ENCODE results near the gene NPEPL1. TPM values are rescaled to one million over a fixed set of nuclear protein-coding genes. Genes with fewer than 3 reads are reported as not detected.
A peak's percentile ranks its signal among the peaks of the same experiment; 100 is the strongest.

The NPEPL1 gene
- total RNA-seq, 2 donors from 2014 or later: 12.8 to 21.6 TPM

DNA sequence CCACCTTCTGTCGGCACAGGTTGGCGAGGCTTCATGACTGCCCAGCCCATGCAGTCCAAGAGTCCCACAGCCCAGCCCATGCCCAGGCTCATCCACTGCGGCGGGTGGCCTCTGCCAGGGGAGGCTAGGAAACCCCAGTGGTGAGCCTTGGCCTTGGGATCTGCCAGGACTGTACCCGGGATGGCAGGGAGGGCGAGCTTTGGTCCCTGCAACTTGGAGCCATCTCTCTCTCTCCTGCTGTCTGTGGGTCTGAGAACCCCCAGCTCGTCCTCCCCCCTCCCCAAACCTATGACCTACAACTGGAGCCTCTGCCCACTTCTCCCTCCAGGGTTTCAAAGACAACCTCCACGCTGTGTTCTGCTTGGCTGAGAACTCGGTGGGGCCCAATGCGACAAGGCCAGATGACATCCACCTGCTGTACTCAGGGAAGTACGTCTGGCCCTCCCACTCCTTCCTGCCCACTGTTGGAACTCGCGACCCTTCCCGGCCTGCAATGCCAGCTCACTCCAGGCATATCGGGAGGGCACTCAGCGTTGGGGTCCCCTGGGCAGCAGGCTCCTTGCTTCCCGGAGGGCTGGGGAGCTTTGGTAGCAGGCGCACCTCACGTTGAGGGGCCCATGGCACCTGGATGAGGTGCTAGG lies 19.7 kb downstream of the NPEPL1 start:
- DNase-seq (ENCODE audit: low spot score in 2 of 2): peak; percentile 2 to 39

DNA sequence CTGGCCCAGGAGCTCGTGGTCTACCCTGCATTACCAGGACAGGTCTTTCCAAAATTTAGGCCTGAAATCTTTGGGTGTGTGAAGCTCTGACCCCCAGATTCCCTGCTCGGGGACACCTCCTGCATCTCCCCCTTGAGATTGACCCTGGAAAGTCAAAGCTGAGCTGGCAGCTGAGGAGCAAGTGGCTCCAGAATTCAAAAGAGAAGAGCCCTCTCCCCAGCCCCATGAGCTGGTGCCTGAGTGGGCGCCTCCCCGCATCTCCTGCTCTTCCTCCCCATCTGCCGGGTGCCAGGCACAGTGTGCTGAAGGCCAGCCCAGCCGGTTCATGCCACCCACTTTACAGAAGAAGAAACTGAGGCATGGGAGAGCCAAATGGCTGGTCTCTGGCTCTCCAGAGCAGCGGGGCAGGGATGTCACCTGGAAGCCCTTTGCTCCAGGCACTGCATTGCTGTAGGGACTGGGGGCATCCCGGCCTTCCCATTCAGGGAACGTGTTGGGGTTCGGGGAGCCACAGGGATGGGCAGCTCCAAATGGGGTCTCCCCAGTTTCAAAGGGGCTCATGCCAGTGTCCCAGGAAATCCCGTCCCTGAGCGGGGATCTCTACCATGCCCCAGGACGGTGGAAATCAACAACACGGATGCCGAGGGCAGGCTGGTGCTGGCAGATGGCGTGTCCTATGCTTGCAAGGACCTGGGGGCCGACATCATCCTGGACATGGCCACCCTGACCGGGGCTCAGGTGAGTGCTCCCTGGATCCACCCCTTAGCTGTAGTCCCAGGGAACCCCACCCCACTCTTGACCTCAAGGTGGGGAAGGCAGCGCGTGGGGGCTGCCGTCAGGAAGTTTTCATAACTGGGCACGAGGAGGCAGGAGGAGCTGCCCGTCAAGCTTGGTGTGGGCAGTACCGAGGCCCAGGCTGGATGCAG lies 20.5 kb downstream of the NPEPL1 start:
- no peak for ATAC-seq
- DNase-seq (ENCODE audit: low spot score in 2 of 2): peak in 1 of 2 donors; percentile 1
- H3K9me3 Mint-ChIP-seq: no peaks in the 10 kb centered on the region
- H3K36me3 Mint-ChIP-seq: no peaks in the 10 kb centered on the region
- H3K27ac Mint-ChIP-seq: peak overlapping the region; percentile 30 to 68

More for the DNA sequence above, 19.7 kb downstream of the NPEPL1 start:
- ATAC-seq: peak in 1 of 2 donors; percentile 18
- Mint-ChIP-seq H3K9me3 (no peaks in the 10 kb centered on the region), H3K36me3 (no peaks in the 10 kb centered on the region), H3K27ac (peak overlapping the region in 1 of 2 donors; percentile 30)

DNA sequence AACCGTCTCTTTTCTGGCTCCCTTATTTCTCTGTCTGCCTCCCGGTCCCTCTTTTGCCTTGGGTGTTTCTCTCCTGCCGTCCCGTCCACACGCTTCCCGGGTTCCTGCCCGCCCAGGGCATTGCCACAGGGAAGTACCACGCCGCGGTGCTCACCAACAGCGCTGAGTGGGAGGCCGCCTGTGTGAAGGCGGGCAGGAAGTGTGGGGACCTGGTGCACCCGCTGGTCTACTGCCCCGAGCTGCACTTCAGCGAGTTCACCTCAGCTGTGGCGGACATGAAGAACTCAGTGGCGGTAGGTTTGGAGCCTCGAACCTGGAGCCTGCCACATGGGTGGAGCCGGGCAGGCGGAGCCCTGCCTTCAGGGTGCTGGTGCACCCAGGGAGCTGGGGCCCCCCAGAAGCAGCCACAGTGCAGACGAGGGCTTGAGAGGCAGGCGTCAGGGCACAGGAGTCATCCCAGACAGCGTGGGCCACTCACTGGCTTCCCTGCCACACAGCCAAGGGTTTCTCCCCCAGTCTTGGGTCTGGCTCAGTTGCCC lies 21.3 kb downstream of the NPEPL1 start:
- Mint-ChIP-seq H3K9me3 (no peaks in the 10 kb centered on the region), H3K36me3 (no peaks in the 10 kb centered on the region), H3K27ac (no peak overlapping the region)
- ATAC-seq (no peak), DNase-seq (ENCODE audit: low spot score in 2 of 2) (peak in 1 of 2 donors; percentile 1)

DNA sequence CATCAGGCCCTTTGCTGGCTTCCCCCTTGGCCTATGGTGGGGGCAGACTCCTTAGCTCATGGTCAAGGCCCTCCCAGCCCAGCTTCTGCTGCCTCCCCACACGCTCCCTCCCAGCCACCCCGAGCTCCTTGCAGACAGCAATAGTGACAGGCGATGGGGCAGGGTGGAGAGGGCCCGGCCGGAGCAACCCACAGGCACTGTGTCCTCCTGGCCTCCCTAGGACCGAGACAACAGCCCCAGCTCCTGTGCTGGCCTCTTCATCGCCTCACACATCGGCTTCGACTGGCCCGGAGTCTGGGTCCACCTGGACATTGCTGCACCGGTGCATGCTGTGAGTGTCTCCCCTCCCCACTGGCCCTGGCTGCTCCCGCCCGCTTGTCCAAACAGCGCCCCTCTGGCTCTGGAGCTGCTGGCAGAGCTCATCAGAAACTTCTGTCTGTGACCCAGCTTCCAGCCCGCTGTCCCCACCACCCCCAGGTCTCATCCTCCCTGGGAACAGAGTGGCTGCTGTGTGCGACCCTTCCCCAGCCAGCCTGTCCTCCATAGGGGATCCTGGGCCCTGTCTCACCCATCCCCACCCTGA lies 21.8 kb downstream of the NPEPL1 start:
- Mint-ChIP-seq H3K36me3 (no peaks in the 10 kb centered on the region), H3K9me3 (no peaks in the 10 kb centered on the region), H3K27ac (no peak overlapping the region)
- DNase-seq (ENCODE audit: low spot score in 2 of 2) (peak; percentile 1 to 50), ATAC-seq (no peak)

DNA sequence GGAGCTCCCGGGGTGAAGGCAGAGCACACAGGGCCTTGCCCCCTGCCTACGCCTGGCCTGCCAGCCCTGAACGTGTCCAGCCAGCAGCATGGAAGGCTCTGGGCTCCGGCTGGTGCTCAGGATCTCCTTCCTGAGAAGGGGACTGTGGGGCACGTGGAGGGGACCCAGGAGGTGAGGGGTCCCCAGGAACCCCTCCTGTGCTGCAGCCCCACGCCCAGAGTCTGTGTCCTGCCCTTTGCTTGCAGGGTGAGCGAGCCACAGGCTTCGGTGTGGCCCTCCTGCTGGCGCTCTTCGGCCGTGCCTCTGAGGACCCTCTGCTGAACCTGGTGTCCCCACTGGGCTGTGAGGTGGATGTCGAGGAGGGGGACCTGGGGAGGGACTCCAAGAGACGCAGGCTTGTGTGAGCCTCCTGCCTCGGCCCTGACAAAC lies 22.3 kb downstream of the NPEPL1 start:
- ATAC-seq (no peak), DNase-seq (ENCODE audit: low spot score in 2 of 2) (peak in 1 of 2 donors; percentile 1)
- Mint-ChIP-seq H3K27ac (peak overlapping the region in 1 of 2 donors; percentile 53), H3K36me3 (no peaks in the 10 kb centered on the region), H3K9me3 (no peaks in the 10 kb centered on the region)

DNA sequence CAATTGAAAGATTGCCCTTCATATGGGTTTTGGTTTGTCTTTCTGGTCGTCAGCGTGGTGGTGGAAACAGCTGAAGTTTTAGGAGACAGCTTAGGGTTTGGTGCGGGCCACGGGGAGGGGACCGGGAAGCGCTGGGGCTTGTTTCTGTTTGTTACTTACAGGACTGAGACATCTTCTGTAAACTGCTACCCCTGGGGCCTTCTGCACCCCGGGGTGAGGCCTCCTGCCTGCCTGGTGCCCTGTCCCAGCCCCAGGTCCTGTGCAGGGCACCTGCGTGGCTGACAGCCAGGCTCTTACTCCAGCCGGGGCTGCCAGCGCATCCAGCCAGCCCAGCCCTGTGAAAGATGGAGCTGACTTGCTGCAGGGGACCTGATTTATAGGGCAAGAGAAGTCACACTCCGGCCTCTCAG lies 22.8 kb downstream of the NPEPL1 start:
- H3K9me3 Mint-ChIP-seq: no peaks in the 10 kb centered on the region
- no peak for ATAC-seq
- H3K36me3 Mint-ChIP-seq: no peaks in the 10 kb centered on the region
- peak overlapping the region in 1 of 2 donors; percentile 53 for H3K27ac Mint-ChIP-seq
- DNase-seq (ENCODE audit: low spot score in 2 of 2): peak in 1 of 2 donors; percentile 1

DNA sequence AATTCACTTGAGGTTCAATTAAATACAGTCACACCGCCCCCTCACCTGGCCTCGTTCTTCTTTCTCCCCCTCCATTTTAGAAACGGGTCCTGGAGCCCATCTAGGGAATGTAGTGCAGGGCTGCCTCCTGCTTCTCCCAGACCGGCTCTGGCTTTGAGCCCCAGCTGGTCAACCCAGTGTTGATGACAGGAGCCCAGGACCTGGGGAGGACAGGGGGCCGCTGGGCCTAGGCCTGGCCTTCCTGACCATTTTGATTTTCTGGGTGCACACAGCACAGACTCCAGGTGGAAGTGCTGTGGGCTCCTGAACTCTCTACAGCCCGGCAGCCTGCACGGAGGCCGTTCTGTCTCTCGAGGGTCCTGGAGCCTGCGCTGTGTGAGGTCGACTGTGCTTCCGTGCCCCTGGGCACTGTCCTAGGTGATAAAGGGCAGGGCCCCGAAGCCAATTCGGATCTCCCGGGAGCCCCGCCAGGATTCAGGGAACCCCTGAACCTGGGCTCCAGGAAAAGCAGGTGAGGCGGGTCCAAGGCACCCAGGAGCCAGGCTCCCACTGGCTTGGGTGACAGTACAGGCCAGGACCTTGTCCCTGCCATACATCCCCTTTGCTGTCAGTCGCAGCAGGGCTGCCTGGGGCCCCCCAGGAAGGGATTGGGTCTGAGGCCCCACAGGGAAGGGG lies 23.3 kb downstream of the NPEPL1 start:
- DNase-seq (ENCODE audit: low spot score in 2 of 2) (peak; percentile 1 to 43), ATAC-seq (no peak)
- Mint-ChIP-seq H3K36me3 (no peaks in the 10 kb centered on the region), H3K27ac (peak overlapping the region in 1 of 2 donors; percentile 53), H3K9me3 (no peaks in the 10 kb centered on the region)

DNA sequence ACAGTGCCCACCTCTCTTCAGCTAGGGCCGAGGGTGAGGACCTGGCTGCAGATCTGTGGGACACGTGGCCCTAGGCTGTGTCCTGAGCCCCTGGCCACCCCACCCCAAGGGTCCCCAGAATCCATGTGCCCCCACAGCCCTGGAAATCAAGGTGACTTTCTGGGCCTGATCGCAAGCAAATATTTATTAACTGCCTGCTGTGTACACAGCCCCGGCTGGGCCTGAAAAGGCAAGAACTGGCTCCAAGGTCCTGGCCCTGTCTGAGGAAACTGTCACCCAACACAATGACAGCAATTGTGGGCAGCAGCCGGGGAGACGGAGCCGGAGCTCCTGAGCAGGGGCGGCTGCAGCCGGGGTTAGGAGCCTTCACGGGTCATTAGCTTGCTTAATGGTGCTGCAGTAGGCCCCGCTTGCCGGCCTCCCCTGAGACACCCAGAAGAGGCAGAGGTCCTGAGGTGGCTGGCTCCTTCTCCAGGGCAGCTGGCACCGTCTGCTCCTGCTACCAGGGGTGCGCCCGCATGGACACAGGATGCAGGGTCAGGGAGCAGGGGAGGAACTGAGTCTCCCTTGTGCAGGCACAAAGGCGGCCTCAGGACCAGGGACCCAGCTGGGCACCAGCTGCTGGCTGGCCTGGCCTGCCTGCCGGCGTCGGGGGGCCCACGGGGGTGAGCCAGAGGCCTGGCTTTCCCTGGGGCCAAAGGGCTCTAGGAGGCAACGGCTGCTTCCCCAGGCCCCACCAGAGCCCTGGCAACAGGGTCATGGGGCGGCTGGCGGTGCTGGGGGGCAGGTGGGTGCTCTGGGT lies 24.1 kb downstream of the NPEPL1 start:
- DNase-seq (ENCODE audit: low spot score in 2 of 2) (peak; percentile 2 to 40), ATAC-seq (no peak)
- Mint-ChIP-seq H3K27ac (no peak overlapping the region), H3K36me3 (no peaks in the 10 kb centered on the region), H3K9me3 (no peaks in the 10 kb centered on the region)

DNA sequence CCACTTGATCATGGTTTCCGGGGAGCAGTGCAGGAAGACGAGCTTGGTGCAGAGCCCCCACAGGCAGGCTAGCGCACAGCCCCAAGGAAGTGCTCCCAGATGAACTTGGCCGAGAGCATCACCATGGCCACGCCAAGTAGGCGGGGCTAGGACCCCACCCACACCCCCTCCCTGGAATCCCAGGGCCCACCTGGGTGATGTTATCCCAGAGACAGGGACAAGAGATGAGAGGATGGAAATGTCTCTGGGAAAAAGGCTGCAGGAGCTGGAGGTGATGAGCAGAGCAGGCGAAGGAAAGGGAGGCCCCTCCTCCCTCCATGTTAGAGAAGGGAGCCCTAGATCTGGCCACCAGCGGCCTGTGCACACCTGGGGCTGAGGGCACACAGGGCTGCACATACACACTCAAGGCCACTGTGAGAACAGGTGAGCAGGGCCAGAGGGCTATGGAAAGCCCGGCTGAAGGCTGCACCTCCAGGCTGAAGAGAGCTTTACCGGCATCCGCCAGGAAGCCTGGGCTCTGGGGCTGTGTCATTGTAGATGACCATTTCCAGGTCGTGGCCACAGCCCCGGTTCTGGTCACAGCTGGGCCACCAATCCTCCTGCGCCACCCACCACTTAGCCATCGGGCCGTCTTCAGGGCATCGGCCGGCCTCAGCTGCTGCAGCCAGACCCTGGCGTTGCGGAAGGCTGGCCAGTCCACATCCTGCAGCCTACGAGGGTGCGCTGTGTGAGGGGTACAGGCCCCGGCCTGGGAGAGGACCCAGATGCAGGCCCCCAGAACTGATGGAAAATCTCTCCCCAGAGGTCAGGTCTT lies 24.9 kb downstream of the NPEPL1 start:
- H3K36me3 Mint-ChIP-seq: no peaks in the 10 kb centered on the region
- H3K9me3 Mint-ChIP-seq: no peaks in the 10 kb centered on the region
- DNase-seq (ENCODE audit: low spot score in 2 of 2) (peak in 1 of 2 donors; percentile 44), ATAC-seq (no peak)
- no peak overlapping the region for H3K27ac Mint-ChIP-seq

DNA sequence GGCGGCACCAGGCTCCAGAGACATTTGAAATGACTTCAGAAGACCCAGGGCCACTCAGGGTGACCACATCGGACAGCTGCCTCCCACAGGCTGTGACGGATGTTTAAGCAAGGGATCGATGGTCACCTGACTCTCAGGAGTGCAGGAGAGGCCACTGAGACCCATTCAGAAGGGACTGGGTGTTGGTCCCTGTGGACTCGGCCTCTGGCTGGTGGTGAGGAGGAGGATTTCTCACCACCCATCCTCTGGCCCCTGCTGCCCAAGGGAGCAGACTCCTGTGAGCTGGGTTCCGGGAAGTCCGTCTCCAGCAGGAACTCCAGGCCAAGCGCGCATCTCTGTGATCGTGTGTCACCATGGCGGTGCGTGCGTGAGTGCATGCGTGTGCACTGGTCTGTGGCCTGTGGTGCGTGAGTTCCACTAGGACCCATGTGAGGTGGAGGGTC lies 25.5 kb downstream of the NPEPL1 start:
- H3K36me3 Mint-ChIP-seq: no peaks in the 10 kb centered on the region
- DNase-seq (ENCODE audit: low spot score in 2 of 2) (peak in 1 of 2 donors; percentile 1), ATAC-seq (no peak)
- H3K27ac Mint-ChIP-seq: no peak overlapping the region
- H3K9me3 Mint-ChIP-seq: no peaks in the 10 kb centered on the region

DNA sequence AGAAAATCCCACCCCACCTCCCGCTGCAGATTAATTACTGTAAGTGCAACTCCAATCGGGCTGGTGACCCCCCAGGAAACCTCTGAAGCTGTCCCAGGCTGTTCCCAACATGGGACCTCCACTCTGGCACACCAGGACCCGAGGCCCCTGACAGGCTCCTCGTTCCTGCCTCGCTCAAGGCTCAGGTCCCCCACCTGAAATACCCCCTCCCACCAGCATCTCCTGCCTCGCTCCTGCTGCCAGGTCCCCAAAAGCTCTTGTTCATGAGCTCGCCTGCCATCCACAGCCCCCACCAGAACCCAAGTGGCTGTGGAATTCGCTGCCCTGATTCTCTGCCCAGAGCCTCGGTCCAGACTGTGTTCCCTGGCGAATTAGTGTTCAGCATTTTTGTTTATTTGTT lies 26.1 kb downstream of the NPEPL1 start:
- DNase-seq (ENCODE audit: low spot score in 2 of 2) (peak in 1 of 2 donors; percentile 1), ATAC-seq (no peak)
- Mint-ChIP-seq H3K9me3 (no peaks in the 10 kb centered on the region), H3K27ac (no peak overlapping the region), H3K36me3 (no peaks in the 10 kb centered on the region)

DNA sequence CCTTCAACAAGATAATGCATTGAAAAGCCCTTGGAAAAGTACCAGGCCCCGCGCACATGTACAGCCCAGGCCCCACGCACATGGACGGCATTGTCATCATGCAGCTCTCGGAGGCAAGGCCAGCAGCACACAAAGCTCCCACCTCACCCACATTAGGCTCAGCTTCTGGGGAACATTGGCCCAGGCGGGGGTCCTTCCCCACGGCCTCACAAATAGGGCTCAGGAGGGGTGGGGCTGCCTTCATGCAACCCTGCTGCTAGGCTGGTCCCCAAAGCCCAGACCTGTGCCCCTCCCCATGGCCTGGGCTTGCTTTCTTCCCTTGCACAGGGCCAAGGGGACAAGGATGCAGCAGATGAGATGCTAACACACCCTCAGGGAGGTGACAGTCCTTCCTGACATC lies 26.7 kb downstream of the NPEPL1 start:
- H3K27ac Mint-ChIP-seq: no peak overlapping the region
- DNase-seq (ENCODE audit: low spot score in 2 of 2) (peak in 1 of 2 donors; percentile 40), ATAC-seq (no peak)
- H3K36me3 Mint-ChIP-seq: no peaks in the 10 kb centered on the region
- H3K9me3 Mint-ChIP-seq: no peaks in the 10 kb centered on the region

DNA sequence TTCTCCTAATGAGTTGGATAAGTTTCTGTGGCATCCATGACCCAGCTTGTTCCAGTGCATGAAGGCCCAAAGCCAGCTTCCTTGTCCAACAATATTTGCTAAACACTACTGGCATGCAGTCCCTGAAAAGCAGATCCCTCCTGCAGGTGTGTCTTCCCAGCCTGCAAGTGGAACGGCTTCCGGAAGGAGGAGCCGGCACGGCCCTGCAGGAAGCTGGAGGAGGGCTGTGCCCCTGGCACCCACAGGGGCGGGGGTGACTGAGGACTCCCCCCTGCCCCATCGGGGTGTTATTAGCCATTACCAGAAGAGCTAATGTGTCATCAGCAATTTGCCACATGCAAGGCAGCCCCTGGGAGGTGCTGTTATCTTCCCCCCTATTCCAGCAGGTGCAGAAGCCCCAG lies 27.4 kb downstream of the NPEPL1 start:
- ATAC-seq: no peak
- H3K9me3 Mint-ChIP-seq: no peaks in the 10 kb centered on the region
- H3K36me3 Mint-ChIP-seq: peaks cover 0 to 5% of the 10 kb centered on the region in 2 donors

DNA sequence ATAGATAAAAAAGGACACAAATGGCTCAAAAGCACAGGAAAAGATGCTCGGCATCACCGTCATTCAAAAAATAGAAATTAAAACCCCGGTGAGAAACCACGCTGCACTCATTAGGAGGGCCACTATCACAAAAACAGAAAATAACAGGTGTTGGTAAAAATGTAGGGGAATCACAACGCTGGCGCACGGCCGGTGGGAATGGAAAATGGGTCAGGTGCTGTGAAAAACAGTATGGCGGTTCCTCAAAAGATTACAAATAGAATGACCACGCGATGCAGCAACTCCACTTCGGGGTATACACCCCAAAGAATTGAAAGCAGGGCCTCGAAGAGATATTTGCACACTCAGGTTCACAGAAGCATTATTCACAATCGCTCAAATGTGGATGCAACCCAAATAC lies 28.3 kb downstream of the NPEPL1 start:
- DNase-seq (ENCODE audit: low spot score in 2 of 2) (no peak), ATAC-seq (no peak)
- Mint-ChIP-seq H3K36me3 (peaks cover 0 to 6% of the 10 kb centered on the region in 2 donors), H3K27ac (no peak overlapping the region), H3K9me3 (no peaks in the 10 kb centered on the region)

More for the DNA sequence above, 27.4 kb downstream of the NPEPL1 start:
- DNase-seq (ENCODE audit: low spot score in 2 of 2): no peak
- no peak overlapping the region for H3K27ac Mint-ChIP-seq
